HEK293 (cell line): ENCODE measurements around the gene ANKRD28.
A peak's percentile ranks its signal among the peaks of the same experiment; 100 is the strongest.

Experiments
- CTCF ChIA-PET: fragments of 350-600 bp; formaldehyde crosslinking; extraction: SDS; loops from one replicate; lab custom pipeline; 2021; ENCODE audit warnings: antibody characterized with exemption; lab: Yijun Ruan, JAX
- POLR2A ChIA-PET: fragments of 300-600 bp; formaldehyde crosslinking; extraction: SDS; loops from one replicate; lab custom pipeline; 2020; ENCODE audit warnings: antibody characterized with exemption, inconsistent platforms; lab: Yijun Ruan, JAX
- H3K27ac ChIP-seq: fragments of 200-500 bp; sonication (Bioruptor generic); 2 replicates; pipeline ENCODE4 v1.5.1; 2014; ENCODE audit warnings: low read depth, low read length, control low read depth, inconsistent platforms; ENCODE audit errors: extremely low read depth
- H3K36me3 ChIP-seq, 2 experiments: fragments of 200-500 bp in 1 of 2; sonication (Bioruptor generic) in 1 of 2; 1 replicate in 1 of 2; 2 replicates in 1 of 2; pipeline ENCODE4 v1.5.1; 2014 to 2017; ENCODE audit warnings: inconsistent platforms in 2 of 2, low read length in 2 of 2; ENCODE audit not compliant: control insufficient read depth in 2 of 2, insufficient read depth in 1 of 2
- H3K4me1 ChIP-seq: fragments of 200-500 bp; sonication (Bioruptor generic); 2 replicates; pipeline ENCODE4 v1.5.1; 2014; ENCODE audit warnings: mild to moderate bottlenecking, low read length, inconsistent platforms; ENCODE audit not compliant: control insufficient read depth, insufficient read depth
- H3K4me3 ChIP-seq: 2 replicates; pipeline ENCODE4 v1.5.1; 2011; ENCODE audit warnings: low read depth, mild to moderate bottlenecking, control low read depth, low read length, moderate library complexity
- H3K9me3 ChIP-seq: fragments of 200-500 bp; sonication (Bioruptor generic); 2 replicates; pipeline ENCODE4 v1.5.1; 2014; ENCODE audit warnings: low read depth, low read length, inconsistent platforms; ENCODE audit not compliant: control insufficient read depth, insufficient read depth
- GFI1B ChIP-seq: fragments of 450-650 bp; formaldehyde crosslinking; IDR thresholded peaks from 2 replicates; pipeline ENCODE4 v1.5.1; 2016; ENCODE audit warnings: missing biosample characterization, missing genetic modification characterization
- MEIS1 ChIP-seq: sonication (generic); formaldehyde crosslinking; IDR thresholded peaks from 2 replicates; pipeline ENCODE4 v1.8.1; 2022; ENCODE audit warnings: missing genetic modification reagents, mild to moderate bottlenecking, borderline replicate concordance
- PRDM10 ChIP-seq: fragments of 450-650 bp; formaldehyde crosslinking; IDR thresholded peaks from 2 replicates; pipeline ENCODE4 v1.5.1; 2016; ENCODE audit warnings: missing biosample characterization, missing genetic modification characterization
- PRDM6 ChIP-seq: fragments of 450-650 bp; formaldehyde crosslinking; IDR thresholded peaks from 2 replicates; pipeline ENCODE4 v1.5.1; 2017; ENCODE audit warnings: missing biosample characterization, missing genetic modification characterization
- ZBTB1 ChIP-seq: fragments of 450-650 bp; formaldehyde crosslinking; IDR thresholded peaks from 2 replicates; pipeline ENCODE4 v1.5.1; 2016; ENCODE audit warnings: missing biosample characterization, missing genetic modification characterization
- ZNF266 ChIP-seq: fragments of 450-650 bp; formaldehyde crosslinking; IDR thresholded peaks from 2 replicates; pipeline ENCODE4 v1.5.1; 2016; ENCODE audit warnings: missing biosample characterization, missing genetic modification characterization, low read depth
- ZNF292 ChIP-seq: fragments of 450-650 bp; formaldehyde crosslinking; IDR thresholded peaks from 2 replicates; pipeline ENCODE4 v1.5.1; 2016; ENCODE audit warnings: low read depth, missing biosample characterization, missing genetic modification characterization, borderline replicate concordance
- ZNF529 ChIP-seq: fragments of 450-650 bp; formaldehyde crosslinking; IDR thresholded peaks from 2 replicates; pipeline ENCODE4 v1.5.1; 2017; ENCODE audit warnings: missing genetic modification characterization, missing biosample characterization; ENCODE audit not compliant: insufficient replicate concordance
- ZNF580 ChIP-seq: fragments of 450-650 bp; formaldehyde crosslinking; IDR thresholded peaks from 2 replicates; pipeline ENCODE4 v1.5.1; 2016; ENCODE audit warnings: missing biosample characterization, missing genetic modification characterization
- ZNF654 ChIP-seq: fragments of 450-650 bp; formaldehyde crosslinking; IDR thresholded peaks from 2 replicates; pipeline ENCODE4 v1.5.1; 2016; ENCODE audit warnings: low read depth, missing biosample characterization, missing genetic modification characterization

Gene ANKRD28

GRCh38 chr3:15795651-15796308 is 2.0 kb downstream of the ANKRD28 start:
- peaks cover 35% of the 10 kb centered on the region for H3K4me1 ChIP-seq
- CTCF ChIA-PET: no interaction called here
- H3K36me3 ChIP-seq: peaks cover 6 to 7% of the 10 kb centered on the region in 2 experiments
- H3K27ac ChIP-seq: no peak overlapping the region
- POLR2A ChIA-PET: no interaction called here
- H3K9me3 ChIP-seq: no peaks in the 10 kb centered on the region
- no peak overlapping the region for H3K4me3 ChIP-seq
- TF ChIP-seq PRDM6 (tag by site-specific recombination) (peak; percentile 19; the same call in 1 of the 2 replicates), ZNF580 (no peak)

- no peak for TF ChIP-seq ZNF654 (tag by site-specific recombination)
- TF ChIP-seq, all 188 proteins: peak for 0
- H3K4me1 ChIP-seq: peaks cover 35% of the 10 kb centered on the region
- ChIA-PET CTCF (no interaction called here), POLR2A (no interaction called here)
- peaks cover 6 to 7% of the 10 kb centered on the region in 2 experiments for H3K36me3 ChIP-seq
- no peaks in the 10 kb centered on the region for H3K9me3 ChIP-seq
- H3K27ac ChIP-seq: no peak overlapping the region
- H3K4me3 ChIP-seq: no peak overlapping the region
These were observed 2.7 kb downstream of the ANKRD28 start for GRCh38 chr3:15794842-15795650.

GRCh38 chr3:15794303-15794771 is 3.4 kb downstream of the ANKRD28 start:
- CTCF ChIA-PET: no interaction called here

More at GRCh38 chr3:15794303-15794771, 3.4 kb downstream of the ANKRD28 start:
- Histone ChIP-seq H3K36me3 (peaks cover 6 to 7% of the 10 kb centered on the region in 2 experiments), H3K9me3 (no peaks in the 10 kb centered on the region), H3K4me1 (peaks cover 35% of the 10 kb centered on the region), H3K27ac (no peak overlapping the region), H3K4me3 (no peak overlapping the region)
- POLR2A ChIA-PET: no interaction called here
- TF ChIP-seq MEIS1 (CRISPR knock-in tag) (no peak), PRDM6 (tag by site-specific recombination) (peak; percentile 68), ZBTB1 (tag by site-specific recombination) (no peak), ZNF292 (tag by site-specific recombination) (no peak), ZNF529 (no peak), ZNF266 (tag by site-specific recombination) (no peak), PRDM10 (no peak), GFI1B (tag by site-specific recombination) (no peak)
